GM19023 (cell line): ENCODE data around the gene RBMS2.
"Not testable (repeated sequence)": the region's sequence is repeated elsewhere in the genome, so short reads cannot be mapped to it uniquely, and the experiment has no call there.

ENCODE experiments used
- ATAC-seq: cut with Tn5 transposase; IDR thresholded peaks from one replicate; pipeline ENCODE4 v1.9.1; 2021; ENCODE audit warnings: mild to moderate bottlenecking, moderate library complexity; ENCODE audit not compliant: unreplicated experiment

RBMS2 gene

GRCh38 chr12:56514014-56514318, 7.7 kb upstream of the RBMS2 start:
- not testable (repeated sequence) for ATAC-seq

- ATAC-seq, result no peak
Observed at GRCh38 chr12:56517854-56518253, 3.8 kb upstream of the RBMS2 start.

- no peak for ATAC-seq
Observed at GRCh38 chr12:56518570-56518969, 3.0 kb upstream of the RBMS2 start.

GRCh38 chr12:56520048-56520447, 1.6 kb upstream of the RBMS2 start:
- ATAC-seq, result no peak

- no peak for ATAC-seq
Observed at GRCh38 chr12:56520506-56520905, 1.1 kb upstream of the RBMS2 start.

GRCh38 chr12:56521209-56521589, 421 bp upstream of the RBMS2 start:
- ATAC-seq, result no peak

- no peak for ATAC-seq
Observed at GRCh38 chr12:56522411-56523193, 982 bp downstream of the RBMS2 start.

GRCh38 chr12:56528846-56529245, 7.2 kb downstream of the RBMS2 start:
- no peak for ATAC-seq

- no peak for ATAC-seq
Observed at GRCh38 chr12:56529656-56530055, 8.0 kb downstream of the RBMS2 start.

- no peak for ATAC-seq
Observed at GRCh38 chr12:56530390-56531055, 8.9 kb downstream of the RBMS2 start.

GRCh38 chr12:56537546-56537945, 15.9 kb downstream of the RBMS2 start:
- no peak for ATAC-seq

- no peak for ATAC-seq
Observed at GRCh38 chr12:56541631-56542030, 20.0 kb downstream of the RBMS2 start.

- ATAC-seq, result no peak
Observed at GRCh38 chr12:56542164-56542563, 20.5 kb downstream of the RBMS2 start.

- ATAC-seq, result no peak
Observed at GRCh38 chr12:56545023-56545604, 23.5 kb downstream of the RBMS2 start.

GRCh38 chr12:56546680-56547079, 25.1 kb downstream of the RBMS2 start:
- ATAC-seq, result no peak

GRCh38 chr12:56551070-56551469, 29.4 kb downstream of the RBMS2 start:
- no peak for ATAC-seq

- ATAC-seq, result peak; percentile 84
Observed at GRCh38 chr12:56565510-56566101, 44.0 kb downstream of the RBMS2 start.

- ATAC-seq, result no peak
Observed at GRCh38 chr12:56568146-56568545, 46.5 kb downstream of the RBMS2 start.

- ATAC-seq, result no peak
Observed at GRCh38 chr12:56571121-56571520, 49.5 kb downstream of the RBMS2 start.

GRCh38 chr12:56572288-56572687, 50.7 kb downstream of the RBMS2 start:
- ATAC-seq, result no peak

GRCh38 chr12:56574210-56574609, 52.6 kb downstream of the RBMS2 start:
- ATAC-seq, result no peak

GRCh38 chr12:56577248-56577647, 55.6 kb downstream of the RBMS2 start:
- not testable (repeated sequence) for ATAC-seq
